Adrenal gland (tissue), 5 donors: ENCODE results near the gene BRF1.

ENCODE experiments used
- POLR2A ChIP-seq, 2 donors: fragments of 450-650 bp; IDR thresholded peaks; one replicate each; pipeline ENCODE4 v1.6.1; 2017; ENCODE audit warnings: antibody characterized with exemption in 2 of 2, mild to moderate bottlenecking in 2 of 2, moderate library complexity in 1 of 2
- TF ChIP-seq, protein P1 (sequence below), 6 experiments: fragments of 450-650 bp in 4 of 6; fragments of 200-600 bp in 2 of 6; sonication (generic) in 1 of 6; IDR thresholded peaks; 1 replicate in 5 of 6; 2 replicates in 1 of 6; pipeline versions ENCODE4 v1.5.1 to v1.8.0; 2016 to 2021; ENCODE audit warnings: antibody characterized with exemption in 6 of 6, mild to moderate bottlenecking in 2 of 6, moderate library complexity in 1 of 6
- donor health status: DM: no; HTN: no; CAD: no.

DNA sequence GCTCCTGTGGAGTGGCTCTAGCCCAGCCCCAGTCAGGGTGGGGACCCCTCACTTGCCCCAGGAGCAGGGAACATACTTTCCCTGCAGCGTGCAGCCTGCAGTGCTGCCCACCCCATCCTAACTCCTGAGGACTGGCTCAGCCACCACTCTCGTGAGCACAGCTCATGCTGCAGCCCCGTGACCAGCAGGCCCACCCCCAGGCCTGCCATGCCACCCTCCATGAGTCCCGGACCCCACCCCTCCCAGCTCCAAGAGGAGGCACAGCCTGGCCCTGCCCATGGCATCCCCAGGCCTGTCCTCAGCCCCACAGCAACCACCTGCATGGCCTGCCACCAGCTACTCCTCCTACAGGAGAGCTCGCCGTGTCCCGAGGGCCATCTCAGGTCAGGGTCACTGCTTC, 128.3 kb downstream of the BRF1 start:
- TF ChIP-seq, protein P1, sequence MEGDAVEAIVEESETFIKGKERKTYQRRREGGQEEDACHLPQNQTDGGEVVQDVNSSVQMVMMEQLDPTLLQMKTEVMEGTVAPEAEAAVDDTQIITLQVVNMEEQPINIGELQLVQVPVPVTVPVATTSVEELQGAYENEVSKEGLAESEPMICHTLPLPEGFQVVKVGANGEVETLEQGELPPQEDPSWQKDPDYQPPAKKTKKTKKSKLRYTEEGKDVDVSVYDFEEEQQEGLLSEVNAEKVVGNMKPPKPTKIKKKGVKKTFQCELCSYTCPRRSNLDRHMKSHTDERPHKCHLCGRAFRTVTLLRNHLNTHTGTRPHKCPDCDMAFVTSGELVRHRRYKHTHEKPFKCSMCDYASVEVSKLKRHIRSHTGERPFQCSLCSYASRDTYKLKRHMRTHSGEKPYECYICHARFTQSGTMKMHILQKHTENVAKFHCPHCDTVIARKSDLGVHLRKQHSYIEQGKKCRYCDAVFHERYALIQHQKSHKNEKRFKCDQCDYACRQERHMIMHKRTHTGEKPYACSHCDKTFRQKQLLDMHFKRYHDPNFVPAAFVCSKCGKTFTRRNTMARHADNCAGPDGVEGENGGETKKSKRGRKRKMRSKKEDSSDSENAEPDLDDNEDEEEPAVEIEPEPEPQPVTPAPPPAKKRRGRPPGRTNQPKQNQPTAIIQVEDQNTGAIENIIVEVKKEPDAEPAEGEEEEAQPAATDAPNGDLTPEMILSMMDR (IDR thresholded peaks at IDR 0.05), result no peak
- no peak for TF ChIP-seq POLR2A (IDR thresholded peaks at IDR 0.05)
